Nephron (organoid): ENCODE results near the gene RERE.

Source experiments
- H3K27ac Mint-ChIP-seq, 3 experiments: 2 replicates each; pipeline ENCODE4 v1.8.0; 2020; ENCODE audit warnings: mixed read lengths in 3 of 3, mild to moderate bottlenecking in 2 of 3, moderate library complexity in 1 of 3
- H3K27me3 Mint-ChIP-seq: 2 replicates; pipeline ENCODE4 v1.8.0; 2021; ENCODE audit warnings: low read depth, mild to moderate bottlenecking, moderate library complexity, mixed read lengths
- H3K36me3 Mint-ChIP-seq: 2 replicates; pipeline ENCODE4 v1.8.0; 2020; ENCODE audit warnings: low read depth, mixed read lengths
- H3K4me1 Mint-ChIP-seq: 2 replicates; pipeline ENCODE4 v1.8.0; 2020; ENCODE audit warnings: mixed read lengths
- H3K4me3 Mint-ChIP-seq, 3 experiments: 2 replicates each; pipeline ENCODE4 v1.8.0; 2020; ENCODE audit warnings: mild to moderate bottlenecking in 3 of 3, mixed read lengths in 3 of 3, moderate library complexity in 2 of 3
- H3K9me3 Mint-ChIP-seq: 2 replicates; pipeline ENCODE4 v1.8.0; 2020; ENCODE audit warnings: mixed read lengths
- TF ChIP-seq, protein P1 (sequence below), 3 experiments: fragments of 200-600 bp; sonication (generic); IDR thresholded peaks; one replicate each; pipeline ENCODE4 v1.5.0; 2021; ENCODE audit warnings: antibody characterized with exemption in 3 of 3; ENCODE audit not compliant: unreplicated experiment in 3 of 3

The RERE gene

DNA sequence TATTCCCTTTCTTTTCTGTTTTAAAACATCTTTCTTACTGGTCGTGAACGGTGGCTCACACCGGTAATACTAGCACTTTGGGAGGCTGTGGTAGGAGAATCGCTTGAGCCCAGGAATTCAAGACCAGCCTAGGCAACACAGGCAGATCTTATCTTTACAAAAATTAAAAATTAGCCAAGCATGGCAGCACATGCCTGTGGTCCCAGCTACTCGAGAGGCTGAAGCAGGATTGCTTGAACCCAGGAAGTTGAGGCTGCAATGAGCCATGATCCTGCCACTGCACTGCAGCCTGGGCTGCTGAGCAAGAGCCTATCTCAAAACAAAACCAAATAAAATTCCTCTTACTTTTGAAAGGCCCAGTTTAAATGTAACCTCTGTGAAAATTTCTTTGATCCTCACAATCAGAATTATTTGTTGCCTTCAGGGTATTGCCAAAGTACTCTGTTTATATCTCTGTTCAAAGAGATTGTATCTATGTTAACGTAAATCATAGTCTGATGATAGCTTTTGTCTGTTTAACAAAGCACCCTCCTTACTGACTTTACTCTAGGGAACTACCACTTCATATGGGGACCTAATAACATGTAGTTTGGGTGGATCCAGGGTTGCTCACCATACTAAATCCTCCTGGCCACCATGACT, 71.6 kb downstream of the RERE start:
- H3K36me3 Mint-ChIP-seq: peaks cover 21% of the 10 kb centered on the region
- no peaks in the 10 kb centered on the region for H3K27me3 Mint-ChIP-seq
- H3K4me1 Mint-ChIP-seq: peaks cover 41% of the 10 kb centered on the region
- TF ChIP-seq, protein P1, sequence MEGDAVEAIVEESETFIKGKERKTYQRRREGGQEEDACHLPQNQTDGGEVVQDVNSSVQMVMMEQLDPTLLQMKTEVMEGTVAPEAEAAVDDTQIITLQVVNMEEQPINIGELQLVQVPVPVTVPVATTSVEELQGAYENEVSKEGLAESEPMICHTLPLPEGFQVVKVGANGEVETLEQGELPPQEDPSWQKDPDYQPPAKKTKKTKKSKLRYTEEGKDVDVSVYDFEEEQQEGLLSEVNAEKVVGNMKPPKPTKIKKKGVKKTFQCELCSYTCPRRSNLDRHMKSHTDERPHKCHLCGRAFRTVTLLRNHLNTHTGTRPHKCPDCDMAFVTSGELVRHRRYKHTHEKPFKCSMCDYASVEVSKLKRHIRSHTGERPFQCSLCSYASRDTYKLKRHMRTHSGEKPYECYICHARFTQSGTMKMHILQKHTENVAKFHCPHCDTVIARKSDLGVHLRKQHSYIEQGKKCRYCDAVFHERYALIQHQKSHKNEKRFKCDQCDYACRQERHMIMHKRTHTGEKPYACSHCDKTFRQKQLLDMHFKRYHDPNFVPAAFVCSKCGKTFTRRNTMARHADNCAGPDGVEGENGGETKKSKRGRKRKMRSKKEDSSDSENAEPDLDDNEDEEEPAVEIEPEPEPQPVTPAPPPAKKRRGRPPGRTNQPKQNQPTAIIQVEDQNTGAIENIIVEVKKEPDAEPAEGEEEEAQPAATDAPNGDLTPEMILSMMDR (IDR thresholded peaks at IDR 0.05; ENCODE audit: unreplicated experiment in 3 of 3): no peak
- H3K27ac Mint-ChIP-seq: peak overlapping the region; percentile 13 to 72 (median 34)
- no peak overlapping the region for H3K4me3 Mint-ChIP-seq
- H3K9me3 Mint-ChIP-seq: peaks cover 2% of the 10 kb centered on the region

DNA sequence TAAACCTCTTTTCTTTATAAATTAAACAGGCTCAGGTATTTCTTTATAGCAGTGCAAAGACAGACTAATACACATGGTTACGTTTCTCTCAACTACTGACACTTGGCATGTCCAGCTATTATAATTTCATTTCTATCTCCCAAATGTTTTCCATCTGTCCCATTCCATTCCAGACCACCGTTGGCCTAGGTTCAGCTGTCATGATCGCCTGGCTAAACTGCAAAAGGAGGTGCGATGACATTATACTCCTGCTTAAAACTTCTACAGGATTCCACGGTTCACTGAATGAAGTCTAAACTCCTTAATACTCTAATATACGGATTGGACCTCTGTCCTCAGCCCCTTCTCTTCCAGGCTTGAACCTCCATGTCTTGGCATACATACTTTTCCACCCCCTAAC, 72.1 kb downstream of the RERE start:
- Mint-ChIP-seq H3K27me3 (no peaks in the 10 kb centered on the region), H3K9me3 (peaks cover 2% of the 10 kb centered on the region), H3K36me3 (peaks cover 24% of the 10 kb centered on the region), H3K4me3 (no peak overlapping the region), H3K27ac (peak overlapping the region; percentile 13 to 72 (median 34)), H3K4me1 (peaks cover 39% of the 10 kb centered on the region)
- TF ChIP-seq, protein P1 (IDR thresholded peaks at IDR 0.05; ENCODE audit: unreplicated experiment in 3 of 3): no peak

DNA sequence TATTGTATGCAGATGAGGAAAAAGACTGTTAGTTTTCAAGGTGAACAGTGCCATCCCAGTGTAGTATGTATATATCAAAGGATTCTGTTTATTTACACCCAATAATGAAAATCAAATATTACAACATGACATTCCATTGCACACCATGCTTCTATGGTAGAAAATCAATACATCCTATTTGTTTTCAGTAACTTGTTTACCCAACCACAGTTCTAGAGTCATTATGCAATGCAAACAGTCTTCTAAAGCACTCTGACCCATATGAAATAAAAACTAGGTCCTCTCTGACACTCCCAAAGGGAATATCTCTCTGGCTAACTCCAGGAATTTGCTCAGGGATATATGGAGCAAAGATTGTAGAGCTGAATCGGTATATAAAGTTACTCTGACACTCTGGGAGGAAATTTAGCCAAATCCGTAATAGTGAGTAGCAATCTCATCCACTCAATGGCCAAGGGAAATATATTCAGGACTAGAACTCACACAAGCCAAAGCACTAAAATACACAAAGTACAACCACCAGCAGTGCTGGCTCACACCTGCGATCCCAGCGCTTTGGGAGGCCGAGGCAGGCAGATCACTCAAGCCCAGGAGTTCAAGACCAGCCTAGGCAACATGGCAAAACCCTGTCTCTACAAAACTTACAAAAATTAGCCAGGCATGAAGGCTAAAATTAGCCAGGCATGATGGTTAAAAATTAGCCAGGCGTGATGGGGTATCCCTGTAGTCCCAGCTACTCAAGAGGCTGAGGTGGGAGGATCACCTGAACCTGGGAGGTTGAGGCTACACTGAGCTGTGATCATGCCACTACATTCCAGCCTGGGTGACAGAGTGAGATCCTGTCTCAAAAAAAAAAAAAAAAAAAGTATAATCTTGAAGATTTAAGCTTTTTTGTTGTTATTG, 75.2 kb downstream of the RERE start:
- Mint-ChIP-seq H3K9me3 (peaks cover 8% of the 10 kb centered on the region), H3K36me3 (peaks cover 38% of the 10 kb centered on the region), H3K4me1 (peaks cover 42% of the 10 kb centered on the region), H3K4me3 (no peak overlapping the region), H3K27me3 (no peaks in the 10 kb centered on the region), H3K27ac (peak overlapping the region; percentile 30 to 63 (median 52))
- TF ChIP-seq, protein P1 (IDR thresholded peaks at IDR 0.05; ENCODE audit: unreplicated experiment in 3 of 3): no peak

DNA sequence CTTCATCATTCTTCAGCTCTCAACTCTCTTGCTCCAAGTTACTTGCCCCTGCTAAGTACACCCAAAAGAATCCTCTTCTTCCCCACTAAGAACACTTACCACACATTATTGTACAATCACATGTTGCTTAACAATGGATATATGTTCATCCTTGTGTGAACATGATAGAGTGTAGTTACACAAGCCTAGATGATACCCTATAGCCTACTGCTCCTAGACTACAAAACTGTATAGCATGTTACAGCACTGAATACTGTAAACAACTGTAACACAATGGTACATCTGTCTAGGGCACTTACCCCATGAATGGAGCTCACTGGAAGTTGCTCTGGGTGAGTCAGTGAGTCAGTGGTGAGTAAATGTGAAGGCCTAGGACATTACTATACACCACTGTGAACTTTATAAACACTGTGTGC, 77.4 kb downstream of the RERE start:
- Mint-ChIP-seq H3K4me3 (no peak overlapping the region), H3K27me3 (no peaks in the 10 kb centered on the region), H3K27ac (no peak overlapping the region), H3K36me3 (peaks cover 55% of the 10 kb centered on the region), H3K4me1 (peaks cover 33% of the 10 kb centered on the region), H3K9me3 (peaks cover 8% of the 10 kb centered on the region)
- TF ChIP-seq, protein P1 (IDR thresholded peaks at IDR 0.05; ENCODE audit: unreplicated experiment in 3 of 3): no peak

DNA sequence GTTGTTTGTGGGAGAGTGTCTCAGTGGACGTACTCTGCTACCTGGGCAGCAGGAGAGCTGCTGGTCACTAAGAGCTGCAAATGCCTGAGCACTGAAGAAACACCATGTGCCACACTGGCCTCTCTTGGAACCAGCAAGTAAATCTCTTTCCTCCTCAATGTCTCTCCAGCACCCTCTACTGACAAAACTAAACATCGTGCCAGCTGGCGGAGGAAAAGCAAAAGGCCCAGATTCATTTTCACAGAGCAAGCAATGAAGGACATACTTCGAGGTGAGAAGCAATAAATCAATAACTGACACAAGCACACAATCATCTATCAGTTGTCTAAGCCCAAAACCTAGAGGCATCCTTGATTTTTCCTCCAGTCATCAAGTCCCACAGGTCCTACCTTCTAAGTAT, 78.1 kb downstream of the RERE start:
- H3K9me3 Mint-ChIP-seq: peaks cover 8% of the 10 kb centered on the region

More for the DNA sequence above, 78.1 kb downstream of the RERE start:
- TF ChIP-seq, protein P1 (IDR thresholded peaks at IDR 0.05; ENCODE audit: unreplicated experiment in 3 of 3): no peak
- Mint-ChIP-seq H3K4me1 (peaks cover 31% of the 10 kb centered on the region), H3K27ac (no peak overlapping the region), H3K4me3 (no peak overlapping the region), H3K27me3 (no peaks in the 10 kb centered on the region), H3K36me3 (peaks cover 55% of the 10 kb centered on the region)
